ENCODE data around the gene CNOT4. TPM values are rescaled to one million over a fixed set of nuclear protein-coding genes. Genes with fewer than 3 reads are reported as not detected.

CNOT4 gene
- total RNA-seq, 4 donors from 2014 or later, result 19.2 to 33.4 (median 21.6) TPM

- TF ChIP-seq CTCF (IDR thresholded peaks at IDR 0.05; ENCODE audit: low read depth), result no peak
Measured at GRCh38 chr7:135525426-135525825, 15.5 kb upstream of the CNOT4 start.

GRCh38 chr7:135523146-135523545 is 13.2 kb upstream of the CNOT4 start:
- TF ChIP-seq CTCF (IDR thresholded peaks at IDR 0.05; ENCODE audit: low read depth), result no peak

GRCh38 chr7:135522509-135522908 is 12.6 kb upstream of the CNOT4 start:
- TF ChIP-seq CTCF (IDR thresholded peaks at IDR 0.05; ENCODE audit: low read depth), result no peak

- no peak for TF ChIP-seq CTCF (IDR thresholded peaks at IDR 0.05; ENCODE audit: low read depth)
Measured at GRCh38 chr7:135519871-135520270, 10.0 kb upstream of the CNOT4 start.

GRCh38 chr7:135519233-135519688 is 9.4 kb upstream of the CNOT4 start:
- no peak for TF ChIP-seq CTCF (IDR thresholded peaks at IDR 0.05; ENCODE audit: low read depth)

GRCh38 chr7:135518748-135519147 is 8.8 kb upstream of the CNOT4 start:
- TF ChIP-seq CTCF (IDR thresholded peaks at IDR 0.05; ENCODE audit: low read depth), result no peak

- TF ChIP-seq CTCF (IDR thresholded peaks at IDR 0.05; ENCODE audit: low read depth), result no peak
Measured at GRCh38 chr7:135517060-135517459, 7.2 kb upstream of the CNOT4 start.

Measured in subcutaneous adipose tissue (tissue), 4 donors.